HUES48 (cell line): Measurements from ENCODE around the gene GNA12.
"Not testable (repeated sequence)": the region's sequence is repeated elsewhere in the genome, so short reads cannot be mapped to it uniquely, and the experiment has no call there.

Experiments
- H3K27ac ChIP-seq: one replicate; pipeline ENCODE4 v1.7.0; 2013; ENCODE audit warnings: low read depth, low read length, inconsistent platforms
- H3K27me3 ChIP-seq: 2 replicates; pipeline ENCODE4 v1.6.1; 2013; ENCODE audit warnings: mild to moderate bottlenecking, low read length; ENCODE audit not compliant: control insufficient read depth, insufficient read depth
- H3K36me3 ChIP-seq: 2 replicates; pipeline ENCODE4 v1.6.1; 2013; ENCODE audit warnings: low read length; ENCODE audit not compliant: control insufficient read depth, insufficient read depth
- H3K4me1 ChIP-seq: 2 replicates; pipeline ENCODE4 v1.6.1; 2013; ENCODE audit warnings: mild to moderate bottlenecking, low read length; ENCODE audit not compliant: control insufficient read depth, insufficient read depth
- H3K4me3 ChIP-seq: 2 replicates; pipeline ENCODE4 v1.5.1; 2013; ENCODE audit warnings: mild to moderate bottlenecking, low read depth, low read length
- H3K9ac ChIP-seq: 2 replicates; pipeline ENCODE4 v1.6.1; 2013; ENCODE audit warnings: mild to moderate bottlenecking, low read depth, low read length, moderate library complexity
- H3K9me3 ChIP-seq: 2 replicates; pipeline ENCODE4 v1.6.1; 2013; ENCODE audit warnings: low read length; ENCODE audit not compliant: control insufficient read depth, insufficient read depth

The GNA12 gene

DNA sequence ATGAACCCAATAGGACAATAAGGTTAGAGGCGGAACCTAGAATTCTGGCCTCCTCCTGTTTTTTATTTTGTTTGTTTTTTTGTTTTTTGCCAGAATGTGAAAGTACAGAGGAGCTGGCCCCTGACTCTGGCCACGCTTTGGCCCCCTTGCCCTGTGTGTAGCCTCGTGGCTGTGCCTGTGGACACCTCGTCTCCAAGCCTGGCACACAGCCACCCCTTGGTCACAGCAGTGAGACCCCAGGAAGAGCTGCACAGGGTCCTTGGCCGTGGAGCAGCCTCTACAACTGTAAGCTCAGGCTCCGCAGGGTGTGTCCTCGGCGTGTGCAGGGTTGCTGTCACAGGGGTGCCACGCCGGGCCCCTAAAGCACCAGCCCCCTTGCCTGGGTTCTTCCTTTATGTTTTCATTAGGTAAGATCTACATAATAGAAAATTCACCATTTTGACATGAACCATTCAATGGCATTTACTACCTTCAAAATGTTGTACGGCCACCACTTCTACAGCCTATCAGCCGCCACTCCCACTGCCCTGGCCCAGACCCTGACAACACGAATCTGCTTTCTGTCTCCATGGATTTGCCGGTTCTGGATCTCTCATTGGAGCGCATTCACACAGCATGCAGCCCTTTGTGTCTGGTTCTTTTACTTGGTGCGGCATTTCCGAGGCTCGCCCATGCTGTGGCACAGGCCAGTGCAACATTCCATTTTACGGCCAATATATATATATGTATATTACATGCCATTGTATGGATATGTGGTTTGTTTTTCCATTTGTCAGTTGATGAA is 105.2 kb downstream of the GNA12 start:
- Histone ChIP-seq H3K27me3 (no peaks in the 10 kb centered on the region), H3K36me3 (no peaks in the 10 kb centered on the region), H3K4me1 (no peaks in the 10 kb centered on the region), H3K9ac (no peak overlapping the region), H3K4me3 (no peak overlapping the region), H3K27ac (no peak overlapping the region), H3K9me3 (0 out of 2 replicates have a peak, but pooled peaks cover 3% of the 10 kb centered on the region)

DNA sequence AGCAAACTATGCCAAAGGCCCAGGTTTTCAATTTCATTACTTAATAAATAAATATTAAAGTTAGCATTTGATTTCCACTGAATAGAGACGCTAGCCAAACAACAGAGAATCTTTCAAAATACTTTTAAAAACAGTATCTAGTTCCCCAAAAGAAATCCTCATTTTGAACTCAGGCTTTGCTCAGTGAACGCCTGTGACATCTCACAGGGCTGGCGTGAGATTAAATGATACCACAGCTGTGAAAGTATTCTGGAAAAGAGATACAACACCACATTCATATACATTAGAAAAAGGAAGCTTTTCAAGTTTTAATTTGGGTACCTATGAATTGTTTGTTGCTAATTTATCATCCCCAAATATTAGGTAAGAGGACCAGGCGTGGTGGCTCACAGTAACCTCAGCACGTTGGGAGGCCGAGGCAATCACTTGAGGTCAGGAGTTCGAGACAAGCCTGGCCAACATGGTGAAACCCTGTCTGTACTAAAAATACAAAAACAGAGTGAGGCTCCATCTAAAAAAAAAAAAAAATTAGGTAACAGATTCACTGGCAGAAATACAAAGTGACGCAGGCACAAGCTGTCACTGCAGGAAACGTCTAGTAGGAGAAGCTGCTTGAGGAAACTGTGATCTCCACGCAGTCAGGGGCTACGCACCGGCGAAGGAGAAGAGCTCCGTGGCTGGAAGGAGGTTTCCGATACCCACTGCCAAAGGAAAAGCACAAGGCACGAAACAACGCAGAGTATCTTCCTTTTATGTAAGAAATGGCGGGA is 106.2 kb downstream of the GNA12 start:
- no peaks in the 10 kb centered on the region for H3K4me1 ChIP-seq
- no peak overlapping the region for H3K9ac ChIP-seq
- peaks cover 2% of the 10 kb centered on the region; the same call in 1 of the 2 replicates for H3K36me3 ChIP-seq
- H3K27me3 ChIP-seq, result no peaks in the 10 kb centered on the region
- H3K9me3 ChIP-seq, result no peaks in the 10 kb centered on the region
- no peak overlapping the region for H3K27ac ChIP-seq
- H3K4me3 ChIP-seq, result no peak overlapping the region

DNA sequence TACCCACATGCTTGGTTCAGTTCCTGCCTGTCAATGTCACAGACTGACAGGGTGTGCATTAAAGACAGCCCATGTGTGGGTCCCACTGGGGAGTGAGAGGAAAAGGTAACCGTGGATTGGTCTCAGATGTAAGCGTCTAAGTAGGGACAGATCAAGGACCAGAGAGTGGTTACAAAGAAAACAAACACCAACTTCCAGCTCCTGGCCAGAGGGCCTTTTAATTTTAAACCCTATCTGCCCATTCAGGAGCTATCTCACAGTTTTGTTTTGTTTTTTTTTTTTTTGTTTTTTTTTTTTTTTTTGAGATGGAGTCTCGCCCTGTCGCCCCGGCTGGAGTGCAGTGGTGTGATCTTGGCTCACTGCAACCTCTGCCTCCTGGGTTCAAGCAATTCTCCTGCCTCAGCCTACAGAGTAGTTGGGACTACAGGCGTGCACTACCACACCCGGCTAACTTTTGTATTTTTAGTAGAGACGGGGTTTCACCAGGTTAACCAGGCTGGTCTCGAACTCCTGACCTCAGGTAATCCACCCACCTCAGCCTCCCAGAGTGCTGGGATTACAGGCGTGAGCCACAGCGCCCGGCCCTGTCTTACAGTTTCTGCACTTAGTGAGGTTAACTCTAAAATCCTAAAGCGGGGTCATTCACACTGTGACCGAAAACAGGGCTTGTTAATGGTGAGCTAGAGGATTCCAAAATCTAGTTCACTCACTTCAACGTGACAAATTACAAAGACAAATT is 106.9 kb downstream of the GNA12 start:
- not testable (repeated sequence) for H3K27me3 ChIP-seq

GRCh38 chr7:2736411-2736914 is 107.6 kb downstream of the GNA12 start:
- Histone ChIP-seq H3K4me3 (no peak overlapping the region), H3K36me3 (peaks cover 13% of the 10 kb centered on the region), H3K9ac (no peak overlapping the region), H3K27me3 (no peaks in the 10 kb centered on the region), H3K4me1 (no peaks in the 10 kb centered on the region), H3K9me3 (no peaks in the 10 kb centered on the region), H3K27ac (no peak overlapping the region)

More for the DNA sequence above, 106.9 kb downstream of the GNA12 start:
- not testable (repeated sequence) for H3K4me3 ChIP-seq, H3K36me3 ChIP-seq, H3K9me3 ChIP-seq, H3K4me1 ChIP-seq, H3K27ac ChIP-seq, H3K9ac ChIP-seq

- peaks cover 20% of the 10 kb centered on the region for H3K36me3 ChIP-seq
- H3K4me1 ChIP-seq, result no peaks in the 10 kb centered on the region
- no peaks in the 10 kb centered on the region for H3K27me3 ChIP-seq
- H3K9ac ChIP-seq, result no peak overlapping the region
- H3K27ac ChIP-seq, result no peak overlapping the region
- no peaks in the 10 kb centered on the region for H3K9me3 ChIP-seq
- H3K4me3 ChIP-seq, result no peak overlapping the region
These were observed 108.4 kb downstream of the GNA12 start for GRCh38 chr7:2735744-2736143.

DNA sequence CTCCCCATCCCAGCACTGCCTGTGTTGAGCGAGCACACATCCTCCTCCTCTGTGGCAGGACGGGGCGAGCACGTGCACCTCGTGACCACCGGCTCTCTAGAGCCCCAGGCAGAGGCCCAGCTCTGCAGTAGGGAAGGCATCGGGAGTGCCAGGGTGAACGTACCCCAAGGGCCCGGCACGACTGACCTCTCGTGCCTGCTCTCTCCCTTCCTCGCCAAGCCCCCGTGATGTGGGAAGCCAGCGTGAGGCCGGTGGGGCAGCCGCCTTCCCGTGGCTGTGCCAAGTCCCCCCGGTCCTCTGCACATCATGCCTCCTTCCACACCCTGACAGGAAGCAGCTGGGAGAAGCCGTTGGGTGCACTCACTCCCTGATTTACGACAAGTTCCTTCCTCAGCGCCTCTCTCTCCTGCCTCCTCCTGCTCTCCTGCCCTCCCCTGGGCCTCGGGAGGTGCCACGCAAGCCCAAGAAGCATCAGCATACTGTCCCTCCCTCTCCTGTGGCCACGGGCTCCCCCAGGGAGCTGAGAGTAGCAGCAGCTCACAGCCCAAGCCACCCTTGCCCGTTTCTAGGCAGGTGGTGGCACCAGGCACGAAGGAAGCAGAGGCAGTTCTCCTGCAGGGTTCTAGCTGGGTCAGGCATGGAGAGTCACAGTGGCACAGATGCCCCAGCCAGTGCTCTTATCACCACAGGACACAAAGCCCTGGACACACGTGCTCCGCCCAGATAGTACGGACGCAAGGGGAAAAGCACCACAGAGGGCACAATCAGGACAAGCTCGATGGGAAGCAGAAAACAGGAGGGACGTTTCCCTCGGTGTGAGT is 109.1 kb downstream of the GNA12 start:
- H3K4me1 ChIP-seq, result no peaks in the 10 kb centered on the region
- no peak overlapping the region for H3K27ac ChIP-seq
- H3K9me3 ChIP-seq, result no peaks in the 10 kb centered on the region
- H3K9ac ChIP-seq, result no peak overlapping the region
- H3K36me3 ChIP-seq, result peaks cover 28% of the 10 kb centered on the region
- no peaks in the 10 kb centered on the region for H3K27me3 ChIP-seq
- H3K4me3 ChIP-seq, result no peak overlapping the region

DNA sequence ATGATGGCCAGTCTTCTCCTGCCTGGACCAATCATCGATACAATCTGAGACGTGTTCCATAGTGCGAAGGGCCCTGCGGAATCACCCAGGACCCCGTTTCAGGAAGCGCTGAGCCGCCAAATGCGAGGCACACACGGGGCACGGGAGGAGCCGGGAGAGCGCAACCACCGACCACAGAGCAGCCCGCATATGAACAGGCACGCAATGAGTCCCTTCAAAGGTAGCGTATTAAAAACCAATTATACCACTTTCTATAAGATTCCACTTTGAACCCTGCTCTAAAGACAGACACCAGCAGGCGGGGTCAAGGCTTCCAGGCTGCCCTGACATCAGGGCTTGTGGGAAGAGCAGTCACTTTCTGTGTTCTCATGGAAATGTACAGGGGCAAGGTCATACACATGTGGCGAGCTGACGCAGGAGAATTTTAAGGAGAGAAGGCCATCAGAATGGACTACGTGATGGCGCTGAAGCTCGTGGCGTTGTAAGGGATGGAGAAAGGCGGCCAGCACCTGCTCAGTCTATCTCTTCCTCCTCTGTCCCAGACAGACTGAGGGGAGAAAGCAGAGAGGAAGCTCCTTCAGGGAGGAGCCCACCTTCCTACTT is 109.9 kb downstream of the GNA12 start:
- no peak overlapping the region for H3K27ac ChIP-seq
- no peaks in the 10 kb centered on the region for H3K4me1 ChIP-seq
- H3K4me3 ChIP-seq, result no peak overlapping the region
- H3K9me3 ChIP-seq, result no peaks in the 10 kb centered on the region
- no peak overlapping the region for H3K9ac ChIP-seq
- no peaks in the 10 kb centered on the region for H3K27me3 ChIP-seq
- H3K36me3 ChIP-seq, result peaks cover 35% of the 10 kb centered on the region

DNA sequence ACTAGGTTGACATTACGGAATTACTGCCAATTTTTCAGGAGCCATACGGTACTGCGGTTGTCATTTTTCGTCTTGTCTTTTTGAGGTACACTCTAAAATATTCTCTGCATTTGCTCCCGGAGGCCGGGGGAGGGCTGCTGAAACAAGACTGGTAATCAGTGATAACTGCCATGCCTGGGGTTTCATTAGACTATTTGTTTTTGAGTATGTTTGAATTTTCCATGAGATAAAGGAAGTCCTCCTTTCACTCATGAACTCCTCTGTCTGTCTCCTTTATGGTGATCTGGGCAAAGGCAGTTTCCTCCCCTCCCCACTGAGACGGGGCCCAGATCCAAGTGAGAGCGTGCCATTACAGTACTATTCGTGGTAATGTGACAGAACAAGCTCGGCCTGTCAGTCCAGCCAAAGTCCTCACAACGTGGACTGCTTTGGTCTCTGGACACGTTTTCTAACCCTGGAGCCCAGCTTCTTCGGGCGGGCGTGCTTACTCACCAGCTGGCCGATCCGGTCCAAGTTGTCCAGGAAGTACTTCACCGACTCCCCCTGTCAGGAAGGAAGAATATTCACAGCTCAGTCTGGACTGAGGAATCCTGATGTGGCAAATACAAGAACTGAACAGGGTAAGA is 111.0 kb downstream of the GNA12 start:
- Histone ChIP-seq H3K4me1 (no peaks in the 10 kb centered on the region), H3K9me3 (no peaks in the 10 kb centered on the region), H3K9ac (no peak overlapping the region), H3K27me3 (no peaks in the 10 kb centered on the region), H3K27ac (no peak overlapping the region), H3K4me3 (no peak overlapping the region), H3K36me3 (peaks cover 37% of the 10 kb centered on the region)

DNA sequence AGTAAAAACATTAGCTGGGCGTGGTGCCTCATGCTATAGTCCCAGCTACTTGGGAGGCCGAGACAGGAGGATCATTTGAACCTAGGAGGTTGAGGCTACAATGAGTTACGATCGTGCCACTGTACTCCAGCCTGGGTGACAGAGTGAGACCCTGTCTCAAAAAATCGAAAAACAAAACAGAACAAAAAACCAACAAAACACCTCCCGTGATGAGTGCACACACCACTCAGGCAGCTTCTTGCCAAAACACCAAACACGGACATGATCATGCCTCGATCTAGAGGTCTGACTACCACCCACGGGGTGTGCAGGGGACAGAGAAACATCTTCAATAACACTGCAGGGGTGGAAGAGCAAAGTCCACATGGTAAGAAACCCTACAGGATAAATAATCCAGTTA is 111.7 kb downstream of the GNA12 start:
- Histone ChIP-seq H3K9me3 (no peaks in the 10 kb centered on the region), H3K4me1 (no peaks in the 10 kb centered on the region), H3K9ac (no peak overlapping the region), H3K27ac (no peak overlapping the region), H3K36me3 (peaks cover 40% of the 10 kb centered on the region), H3K4me3 (no peak overlapping the region), H3K27me3 (no peaks in the 10 kb centered on the region)
